GM18870 (cell line): ENCODE results near the gene CAP2.

Experiments used
- ATAC-seq: cut with Tn5 transposase; IDR thresholded peaks from one replicate; pipeline ENCODE4 v1.9.1; 2021; ENCODE audit warnings: moderate library complexity; ENCODE audit not compliant: unreplicated experiment

Gene CAP2

GRCh38 chr6:17470938-17471327 is 77.5 kb downstream of the CAP2 start:
- no peak for ATAC-seq

GRCh38 chr6:17472653-17473183 is 79.3 kb downstream of the CAP2 start:
- no peak for ATAC-seq

GRCh38 chr6:17473554-17473953 is 80.2 kb downstream of the CAP2 start:
- no peak for ATAC-seq

- ATAC-seq, result no peak
These were observed 80.9 kb downstream of the CAP2 start for GRCh38 chr6:17474289-17474688.

DNA sequence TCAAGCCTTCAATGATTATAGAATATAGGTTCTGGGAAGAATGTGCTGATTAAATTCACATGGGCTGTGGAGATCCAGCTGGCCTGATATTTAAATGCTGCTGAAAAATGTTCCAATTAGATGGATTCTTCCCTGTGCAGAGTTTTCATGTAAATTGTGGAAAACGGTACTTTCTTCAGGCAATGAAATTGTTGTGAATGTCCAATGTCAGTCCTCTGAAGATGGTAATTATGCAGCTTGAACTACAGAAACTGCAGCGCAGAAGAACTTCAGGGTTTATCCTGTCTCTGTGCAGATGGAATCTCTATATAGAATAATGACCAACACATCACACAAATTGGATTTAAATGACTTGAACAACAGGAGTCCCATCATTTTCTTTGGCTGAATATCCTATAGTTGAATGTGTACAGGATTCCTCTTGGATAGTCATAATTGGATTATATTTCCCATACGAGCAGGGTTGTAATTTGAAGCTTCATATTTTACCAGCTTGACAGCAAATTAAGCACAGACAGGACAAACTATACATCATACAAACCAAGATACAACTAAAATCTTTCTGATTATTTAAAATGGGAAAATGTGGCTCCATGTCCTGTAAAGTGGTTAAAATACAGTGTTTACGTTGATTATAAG is 82.3 kb downstream of the CAP2 start:
- ATAC-seq, result no peak

- no peak for ATAC-seq
These were observed 83.1 kb downstream of the CAP2 start for GRCh38 chr6:17476511-17476910.

GRCh38 chr6:17477356-17477755 is 84.0 kb downstream of the CAP2 start:
- ATAC-seq, result no peak

DNA sequence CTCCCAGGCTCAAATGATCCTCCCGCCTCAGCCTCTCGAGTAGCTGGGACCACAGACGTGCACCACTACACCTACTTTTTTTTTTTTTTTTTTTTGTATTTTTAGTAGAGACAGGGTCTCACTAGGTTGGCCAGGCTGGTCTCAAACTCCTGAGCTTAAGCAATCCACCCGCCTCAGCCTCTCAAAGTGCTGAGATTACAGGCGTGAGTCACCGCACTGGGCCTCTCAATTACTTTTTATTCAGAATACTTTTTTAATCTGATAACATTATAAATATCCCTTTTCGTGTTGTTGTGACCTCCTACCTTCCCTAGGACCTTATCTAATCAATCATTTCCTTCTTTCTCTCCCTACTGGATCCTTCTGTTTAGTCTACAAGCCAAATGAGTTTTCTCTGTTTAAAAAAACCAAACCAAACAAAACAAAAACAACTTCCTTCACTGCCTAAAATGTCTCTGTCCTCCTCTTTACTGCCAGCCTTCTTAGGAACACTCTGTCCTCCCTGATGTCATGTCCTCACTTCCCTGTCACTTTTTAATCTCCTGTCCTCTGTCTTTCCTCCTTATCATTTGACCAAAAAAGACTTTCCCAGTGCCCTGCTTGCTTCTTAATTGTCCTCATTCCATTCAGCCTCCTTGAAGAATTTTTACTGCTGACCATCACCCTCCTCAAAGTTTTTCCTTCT is 85.0 kb downstream of the CAP2 start:
- ATAC-seq, result no peak

DNA sequence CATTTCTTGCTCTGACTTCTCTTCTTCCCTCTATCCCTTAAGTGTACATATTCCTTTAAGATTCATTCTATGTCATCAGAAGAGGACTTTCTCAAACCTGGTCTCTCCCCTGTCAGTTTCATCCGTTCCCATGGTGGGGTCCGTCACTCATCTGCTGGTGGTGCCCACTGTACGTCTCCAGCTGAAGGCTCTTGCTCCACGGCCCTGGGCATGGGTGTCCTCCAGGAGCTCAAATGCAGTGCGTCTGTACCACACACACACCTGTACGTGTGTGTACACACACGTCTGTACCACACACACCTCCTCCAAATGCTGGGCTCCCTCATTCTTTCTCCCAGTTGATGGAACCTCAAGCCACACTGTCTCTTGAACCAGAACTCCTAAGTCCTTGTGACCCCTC is 85.6 kb downstream of the CAP2 start:
- ATAC-seq, result no peak

DNA sequence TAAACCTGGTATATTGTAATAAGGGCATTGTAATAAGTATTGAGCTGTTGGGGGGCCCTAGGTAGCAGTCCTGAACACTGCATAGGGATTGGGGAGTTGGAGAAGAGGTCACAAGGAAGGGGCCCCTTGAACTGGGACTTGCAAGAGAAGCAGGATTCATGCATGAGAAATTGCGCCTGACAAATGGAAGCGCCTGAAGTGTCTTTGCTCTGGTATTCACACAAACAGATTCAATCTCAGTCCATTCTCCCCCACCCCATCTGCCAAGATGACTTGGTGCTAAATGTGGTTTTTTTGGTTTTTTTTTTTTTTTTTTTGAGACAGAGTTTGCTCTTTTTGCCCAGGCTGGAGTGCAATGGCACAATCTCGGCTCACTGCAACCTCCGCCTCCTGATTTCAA is 87.1 kb downstream of the CAP2 start:
- no peak for ATAC-seq

- ATAC-seq, result no peak
These were observed 89.3 kb downstream of the CAP2 start for GRCh38 chr6:17482711-17483110.

DNA sequence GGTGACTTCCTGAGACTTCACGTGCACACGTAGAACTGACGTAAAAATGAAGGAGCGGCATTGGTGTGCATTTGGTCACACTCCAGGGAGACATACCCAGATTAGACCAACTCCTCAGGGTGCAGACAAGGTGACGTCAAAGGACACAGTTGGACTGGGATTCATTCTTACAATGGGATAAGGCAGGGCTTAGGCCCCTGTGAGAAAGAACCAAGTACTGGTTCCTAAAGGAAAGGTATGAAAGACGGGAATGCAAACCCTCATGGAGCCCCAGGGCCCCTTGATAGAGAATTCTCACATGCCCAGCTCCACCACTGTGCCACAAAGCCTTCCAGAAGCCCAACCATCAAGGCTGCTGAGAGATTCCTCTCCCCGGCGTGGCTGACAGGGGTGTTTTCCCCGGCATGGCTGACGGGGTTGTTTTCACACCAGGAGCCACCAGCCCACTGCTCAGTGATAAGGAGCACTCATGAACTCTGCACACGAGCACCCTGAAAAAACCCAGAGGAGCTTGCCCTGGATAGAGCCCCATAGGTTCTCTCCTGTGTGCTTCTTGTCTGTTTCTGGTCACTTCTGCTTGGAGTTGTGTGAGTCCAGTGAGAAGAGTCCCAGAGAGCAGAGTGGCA is 90.1 kb downstream of the CAP2 start:
- no peak for ATAC-seq

DNA sequence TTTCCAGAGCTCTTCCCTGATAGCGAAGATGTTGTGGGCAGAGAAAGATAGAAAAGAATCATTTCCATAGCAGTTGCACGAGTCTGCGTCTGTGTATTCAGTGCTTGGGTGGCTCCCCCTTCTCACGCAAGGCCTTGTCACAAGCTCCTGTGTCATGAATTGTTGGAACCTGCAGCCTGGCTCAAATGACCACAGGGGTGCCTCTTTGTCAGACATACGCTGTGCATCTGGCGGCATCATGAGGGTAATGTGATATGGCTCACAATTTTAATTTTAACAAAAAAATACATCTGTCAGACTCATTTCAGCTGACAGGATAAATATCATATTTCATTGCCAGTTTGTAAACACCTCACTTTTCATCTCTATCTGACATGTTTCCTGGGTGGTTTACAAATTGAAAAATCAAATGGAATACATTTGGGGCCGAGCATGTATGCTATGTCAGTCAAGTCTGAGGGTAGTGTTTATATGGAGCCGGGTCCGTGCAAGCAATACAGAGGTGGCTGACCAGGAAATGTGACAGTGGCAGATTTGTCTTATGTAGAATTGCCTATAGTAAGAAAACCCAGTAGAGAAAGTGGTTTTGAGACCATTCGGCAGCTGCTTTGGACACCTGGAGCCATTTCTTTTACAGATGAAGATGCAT is 90.9 kb downstream of the CAP2 start:
- no peak for ATAC-seq

DNA sequence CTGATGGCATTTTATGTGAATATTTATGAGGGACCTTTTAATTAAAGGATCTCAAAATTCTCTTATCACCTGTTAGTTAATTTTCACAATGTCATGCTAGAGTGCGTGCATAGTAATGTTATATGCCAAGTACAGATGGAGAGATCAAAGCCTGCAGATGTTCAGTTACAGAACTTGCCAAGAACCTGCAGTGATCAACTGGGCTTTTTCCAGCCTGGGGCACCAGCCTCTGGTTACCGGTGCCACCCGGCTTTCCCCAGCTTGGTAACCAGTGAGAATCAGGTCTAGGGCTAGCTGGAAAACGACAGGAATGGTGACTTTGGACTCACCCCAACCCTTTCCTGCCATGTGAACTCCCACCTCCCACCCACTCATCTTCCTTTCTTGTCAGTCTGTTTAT is 91.8 kb downstream of the CAP2 start:
- no peak for ATAC-seq

GRCh38 chr6:17485946-17486345 is 92.6 kb downstream of the CAP2 start:
- ATAC-seq, result no peak

GRCh38 chr6:17486680-17487079 is 93.3 kb downstream of the CAP2 start:
- no peak for ATAC-seq

GRCh38 chr6:17490724-17491123 is 97.3 kb downstream of the CAP2 start:
- no peak for ATAC-seq

GRCh38 chr6:17491416-17492142 is 98.2 kb downstream of the CAP2 start:
- no peak for ATAC-seq

- ATAC-seq, result no peak
These were observed 99.0 kb downstream of the CAP2 start for GRCh38 chr6:17492350-17492749.

GRCh38 chr6:17493286-17493685 is 99.9 kb downstream of the CAP2 start:
- no peak for ATAC-seq

- ATAC-seq, result no peak
These were observed 100.8 kb downstream of the CAP2 start for GRCh38 chr6:17494177-17494576.
